AG04450 (cell line): ENCODE results near the gene FEN1. TPM values are rescaled to one million over a fixed set of nuclear protein-coding genes. Genes with fewer than 3 reads are reported as not detected.

Experiments
- CTCF ChIA-PET: fragments of 300-600, 350-600 bp; formaldehyde crosslinking; extraction: SDS; loops from one replicate; lab custom pipeline; 2022; ENCODE audit warnings: antibody characterized with exemption, inconsistent platforms; lab: Charles Lee
- POLR2A ChIA-PET: fragments of 350-600 bp; formaldehyde crosslinking; extraction: SDS; loops from one replicate; lab custom pipeline; 2021; ENCODE audit warnings: antibody characterized with exemption, inconsistent platforms; lab: Yijun Ruan, JAX
- DNase-seq: peaks from one replicate; pipeline ENCODE4 v3.0.0-alpha.2; 2011; ENCODE audit warnings: low read depth, low spot score
- H3K27ac ChIP-seq: one replicate; pipeline ENCODE4 v1.5.1; 2012; ENCODE audit warnings: low read depth, low read length, control low read depth
- H3K27me3 ChIP-seq: one replicate; pipeline ENCODE4 v1.6.0; 2012; ENCODE audit warnings: low read length; ENCODE audit not compliant: control insufficient read depth, insufficient read depth
- H3K4me3 ChIP-seq: 2 replicates; pipeline ENCODE4 v1.5.1; 2011; ENCODE audit warnings: mild to moderate bottlenecking, low read depth, low read length, control low read depth
- H3K9me3 ChIP-seq: 2 replicates; pipeline ENCODE4 v1.5.1; 2012; ENCODE audit warnings: low read length; ENCODE audit not compliant: control insufficient read depth, insufficient read depth
- polyA plus RNA-seq: library from polyadenylated mRNA; depleted of rRNA; stranded (reverse); fragments of >200 nt; gene quantifications from 2 replicates; pipeline ENCODE4 v1.2.3, GENCODE V29; 2011
- TF ChIP-seq, protein P1 (sequence below): IDR thresholded peaks from 2 replicates; pipeline ENCODE4 v1.5.1; 2011; ENCODE audit warnings: low read depth, low read length, control low read depth, inconsistent platforms

Gene FEN1
- polyA plus RNA-seq, 1 experiment: 7.1 TPM

DNA sequence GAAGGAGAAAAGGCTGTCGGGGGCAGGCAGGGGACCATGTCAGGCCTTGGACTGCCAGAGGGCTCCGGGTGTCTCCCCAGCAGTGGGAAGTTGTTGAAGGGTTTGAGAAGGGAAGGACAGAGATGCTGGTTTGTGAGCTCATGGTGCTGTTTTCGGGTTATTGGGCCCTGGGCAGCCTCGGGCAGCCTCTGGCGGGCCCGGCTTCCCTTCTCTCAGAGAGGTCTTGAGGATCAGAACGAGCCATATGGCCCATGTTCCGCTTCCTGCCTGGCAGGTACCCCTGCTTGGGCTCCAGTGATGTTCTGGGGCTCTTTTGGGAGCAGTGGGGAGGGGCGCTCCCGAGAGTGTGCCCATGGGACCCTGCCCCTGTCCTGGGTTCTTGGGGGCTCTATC is 30.5 kb upstream of the FEN1 start:
- Histone ChIP-seq H3K27me3 (no peaks in the 10 kb centered on the region), H3K9me3 (no peaks in the 10 kb centered on the region; the same call in 1 of the 2 replicates), H3K4me3 (no peak overlapping the region), H3K27ac (no peak overlapping the region)
- ChIA-PET CTCF (no interaction called here), POLR2A (no interaction called here)
- no peak for DNase-seq
- TF ChIP-seq, protein P1, sequence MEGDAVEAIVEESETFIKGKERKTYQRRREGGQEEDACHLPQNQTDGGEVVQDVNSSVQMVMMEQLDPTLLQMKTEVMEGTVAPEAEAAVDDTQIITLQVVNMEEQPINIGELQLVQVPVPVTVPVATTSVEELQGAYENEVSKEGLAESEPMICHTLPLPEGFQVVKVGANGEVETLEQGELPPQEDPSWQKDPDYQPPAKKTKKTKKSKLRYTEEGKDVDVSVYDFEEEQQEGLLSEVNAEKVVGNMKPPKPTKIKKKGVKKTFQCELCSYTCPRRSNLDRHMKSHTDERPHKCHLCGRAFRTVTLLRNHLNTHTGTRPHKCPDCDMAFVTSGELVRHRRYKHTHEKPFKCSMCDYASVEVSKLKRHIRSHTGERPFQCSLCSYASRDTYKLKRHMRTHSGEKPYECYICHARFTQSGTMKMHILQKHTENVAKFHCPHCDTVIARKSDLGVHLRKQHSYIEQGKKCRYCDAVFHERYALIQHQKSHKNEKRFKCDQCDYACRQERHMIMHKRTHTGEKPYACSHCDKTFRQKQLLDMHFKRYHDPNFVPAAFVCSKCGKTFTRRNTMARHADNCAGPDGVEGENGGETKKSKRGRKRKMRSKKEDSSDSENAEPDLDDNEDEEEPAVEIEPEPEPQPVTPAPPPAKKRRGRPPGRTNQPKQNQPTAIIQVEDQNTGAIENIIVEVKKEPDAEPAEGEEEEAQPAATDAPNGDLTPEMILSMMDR: no peak

DNA sequence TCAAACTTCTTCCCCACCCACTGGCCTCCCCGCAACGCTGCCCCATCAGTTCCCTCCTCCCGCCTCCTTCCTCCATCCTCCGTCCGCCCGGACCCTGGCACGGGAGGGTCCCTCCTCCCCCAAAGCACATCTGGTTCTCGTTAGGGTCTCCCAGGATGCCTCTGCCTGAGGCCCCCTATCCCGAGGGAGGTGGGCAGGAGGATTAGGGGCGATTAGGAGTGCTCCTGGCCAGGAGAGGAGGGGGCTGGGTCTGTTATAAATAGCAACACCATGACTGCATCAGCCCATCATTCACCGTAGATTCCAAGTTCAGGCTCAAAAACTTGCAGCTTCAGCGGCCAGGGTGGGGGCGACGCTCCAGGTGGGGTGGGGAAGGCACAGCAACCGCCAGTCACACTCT is 29.9 kb upstream of the FEN1 start:
- no peak for DNase-seq
- TF ChIP-seq, protein P1: no peak
- Histone ChIP-seq H3K4me3 (no peak overlapping the region), H3K27ac (no peak overlapping the region), H3K27me3 (no peaks in the 10 kb centered on the region), H3K9me3 (no peaks in the 10 kb centered on the region; the same call in 1 of the 2 replicates)
- POLR2A ChIA-PET: no interaction called here
- CTCF ChIA-PET: no interaction called here

DNA sequence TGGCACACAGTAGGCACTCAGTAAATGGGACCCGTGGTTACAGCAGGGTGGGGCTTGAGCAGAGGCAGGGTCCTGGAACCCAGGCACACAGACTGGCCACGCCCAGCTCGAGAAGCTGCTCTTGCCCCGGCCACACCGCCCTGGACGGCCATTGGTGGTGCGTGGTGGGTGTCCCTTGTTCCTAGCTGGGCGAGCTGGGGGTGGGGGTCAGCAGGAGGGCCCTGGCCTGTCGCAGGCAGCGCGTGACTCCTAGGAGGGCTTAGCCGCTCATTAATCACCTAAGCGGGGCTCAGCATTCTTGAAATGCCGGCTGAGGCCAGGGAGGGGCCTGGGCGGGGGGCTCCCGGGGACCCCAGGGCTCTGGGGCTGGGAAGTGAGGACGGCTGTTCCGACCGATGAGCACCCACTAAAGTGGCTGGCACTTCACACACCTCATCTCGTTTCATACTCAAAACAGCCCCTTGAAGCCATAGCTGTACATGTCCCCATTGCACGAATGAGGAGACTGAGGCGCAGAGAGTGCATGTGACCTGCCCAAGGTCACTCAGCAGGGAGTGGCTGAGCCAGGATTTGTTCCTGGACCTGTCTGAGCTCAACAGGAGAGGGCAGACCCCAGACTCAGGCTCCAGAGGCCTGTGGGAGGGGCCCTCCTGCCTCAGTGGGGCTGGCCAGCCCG is 28.6 kb upstream of the FEN1 start:
- Histone ChIP-seq H3K9me3 (no peaks in the 10 kb centered on the region; the same call in 1 of the 2 replicates), H3K27me3 (no peaks in the 10 kb centered on the region), H3K27ac (no peak overlapping the region), H3K4me3 (no peak overlapping the region)
- ChIA-PET POLR2A (no interaction called here), CTCF (interaction anchor here (1.0 to 1.5 kb wide), 3 partner anchors 11 to 31 kb away, joined by 3 to 5 read pairs (median 4); no protein-coding TSS in a partner anchor)
- no peak for DNase-seq
- TF ChIP-seq, protein P1: no peak

DNA sequence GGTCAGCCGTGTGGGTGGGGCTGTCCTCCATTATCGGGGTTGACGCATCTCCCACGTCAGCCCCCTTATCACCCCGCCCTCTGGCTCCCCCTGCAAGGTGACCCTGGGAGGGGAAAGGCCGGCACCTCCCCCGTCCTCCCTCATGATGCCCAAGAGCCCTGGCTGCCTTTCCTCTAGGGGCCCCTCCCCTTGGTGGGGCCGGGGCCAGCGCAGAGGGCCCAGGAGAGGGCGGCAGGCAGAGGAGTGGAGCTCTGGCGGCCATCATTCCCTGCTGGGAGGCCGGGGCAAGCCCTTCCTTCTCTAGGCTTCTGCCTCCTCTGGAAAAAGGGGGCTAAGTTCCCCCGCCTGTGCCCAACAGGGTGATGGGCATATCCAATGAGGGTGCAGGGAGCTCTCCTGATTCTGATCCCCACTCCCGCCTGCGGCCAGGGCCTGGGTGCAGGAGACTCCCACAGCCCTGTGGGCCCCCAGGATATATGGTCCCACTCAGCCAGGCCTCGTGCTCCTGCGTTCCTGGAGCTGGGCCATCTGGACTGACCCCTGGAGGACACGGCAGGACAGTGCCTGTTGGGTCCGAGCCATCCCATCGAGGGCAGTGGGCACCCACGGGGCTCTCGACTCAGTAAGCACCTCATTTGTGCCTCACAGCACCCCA is 28.0 kb upstream of the FEN1 start:
- TF ChIP-seq, protein P1: no peak
- Histone ChIP-seq H3K4me3 (no peak overlapping the region), H3K27ac (no peak overlapping the region), H3K9me3 (no peaks in the 10 kb centered on the region; the same call in 1 of the 2 replicates), H3K27me3 (no peaks in the 10 kb centered on the region)
- ChIA-PET POLR2A (no interaction called here), CTCF (interaction anchor here (1.0 to 1.5 kb wide), 4 partner anchors 11 to 31 kb away, joined by 3 to 5 read pairs (median 4); no protein-coding TSS in a partner anchor)
- DNase-seq: no peak
